HG03196 (cell line): ENCODE results near the gene PCDH9.
"Not testable (repeated sequence)": the region's sequence is repeated elsewhere in the genome, so short reads cannot be mapped to it uniquely, and the experiment has no call there.

Source experiments
- ATAC-seq: cut with Tn5 transposase; IDR thresholded peaks from one replicate; pipeline ENCODE4 v1.9.1; 2021; ENCODE audit not compliant: unreplicated experiment

The PCDH9 gene

GRCh38 chr13:67133476-67133875 lies 96.7 kb downstream of the PCDH9 start:
- ATAC-seq, result no peak

GRCh38 chr13:67131393-67131792 lies 98.7 kb downstream of the PCDH9 start:
- no peak for ATAC-seq

GRCh38 chr13:67130444-67130843 lies 99.7 kb downstream of the PCDH9 start:
- ATAC-seq, result no peak

- ATAC-seq, result no peak
These were observed 102.0 kb downstream of the PCDH9 start for GRCh38 chr13:67128136-67128535.

GRCh38 chr13:67125681-67126080 lies 104.5 kb downstream of the PCDH9 start:
- ATAC-seq, result no peak

GRCh38 chr13:67123165-67123564 lies 107.0 kb downstream of the PCDH9 start:
- ATAC-seq, result no peak

GRCh38 chr13:67122251-67122650 lies 107.9 kb downstream of the PCDH9 start:
- no peak for ATAC-seq

GRCh38 chr13:67120872-67121531 lies 109.1 kb downstream of the PCDH9 start:
- no peak for ATAC-seq

- no peak for ATAC-seq
These were observed 110.6 kb downstream of the PCDH9 start for GRCh38 chr13:67119481-67119894.

- ATAC-seq, result no peak
These were observed 111.9 kb downstream of the PCDH9 start for GRCh38 chr13:67118277-67118676.

GRCh38 chr13:67117010-67117550 lies 113.1 kb downstream of the PCDH9 start:
- ATAC-seq, result no peak

- ATAC-seq, result no peak
These were observed 122.2 kb downstream of the PCDH9 start for GRCh38 chr13:67107979-67108378.

- ATAC-seq, result no peak
These were observed 123.6 kb downstream of the PCDH9 start for GRCh38 chr13:67106502-67107057.

- ATAC-seq, result no peak
These were observed 128.2 kb downstream of the PCDH9 start for GRCh38 chr13:67101730-67102467.

- ATAC-seq, result no peak
These were observed 129.4 kb downstream of the PCDH9 start for GRCh38 chr13:67100730-67101129.

- ATAC-seq, result no peak
These were observed 130.6 kb downstream of the PCDH9 start for GRCh38 chr13:67099494-67099893.

GRCh38 chr13:67097892-67098452 lies 132.2 kb downstream of the PCDH9 start:
- ATAC-seq, result no peak

- not testable (repeated sequence) for ATAC-seq
These were observed 133.2 kb downstream of the PCDH9 start for GRCh38 chr13:67096893-67097292.

- no peak for ATAC-seq
These were observed 133.7 kb downstream of the PCDH9 start for GRCh38 chr13:67096418-67096817.

- no peak for ATAC-seq
These were observed 134.5 kb downstream of the PCDH9 start for GRCh38 chr13:67095621-67096020.

GRCh38 chr13:67094952-67095351 lies 135.2 kb downstream of the PCDH9 start:
- ATAC-seq, result no peak

- ATAC-seq, result no peak
These were observed 136.1 kb downstream of the PCDH9 start for GRCh38 chr13:67094078-67094477.
